ENCODE results near the gene AQR. TPM values are rescaled to one million over a fixed set of nuclear protein-coding genes. Genes with fewer than 3 reads are reported as not detected.

Gene AQR
- total and polyA plus RNA-seq, 11 donors, result 5.3 to 16.0 (median 12.0) TPM

DNA sequence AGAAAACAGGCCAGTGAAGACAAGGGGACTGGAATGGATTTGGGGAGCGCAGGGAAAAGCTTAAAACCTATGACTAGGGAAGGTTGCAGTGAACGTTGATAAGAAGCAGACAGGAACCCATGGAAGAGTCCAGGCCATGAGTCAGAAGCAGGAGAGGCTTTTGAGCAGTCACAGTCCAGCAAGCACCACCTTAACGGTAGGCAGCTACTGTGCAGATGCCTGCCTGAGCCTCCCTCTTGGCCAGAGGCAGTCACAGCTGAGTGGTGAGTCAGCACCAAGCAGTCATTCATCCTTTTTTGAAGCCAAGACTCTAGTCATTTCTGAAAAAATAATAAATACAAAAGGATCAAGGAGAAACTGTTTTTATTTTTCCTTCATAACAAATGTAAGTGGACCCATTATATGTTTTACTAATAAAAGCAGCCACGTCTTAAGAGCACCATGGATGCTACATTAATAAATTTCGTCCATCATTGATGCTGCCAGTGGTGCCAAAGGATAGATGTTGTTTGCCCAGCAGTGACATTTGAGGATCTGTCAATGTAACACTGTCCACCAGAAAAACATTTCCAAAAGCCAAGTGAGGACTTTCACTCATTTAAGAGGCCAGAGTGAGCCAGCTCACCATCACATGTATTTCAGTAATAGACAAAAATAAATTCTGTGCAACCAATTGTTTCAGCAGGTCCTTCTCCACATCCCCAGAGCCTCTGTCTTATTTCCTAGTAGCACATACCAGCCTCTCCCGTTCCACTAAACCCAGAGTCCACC is 132.1 kb downstream of the AQR start:
- no peak overlapping the region for H3K27ac ChIP-seq
- ATAC-seq, result peak in 2 of 4 donors; percentile 69 to 72
- 66 to 73% (median 67%) methylated on average over 6 of the region's 6 CpGs for WGBS, 4 donors

DNA sequence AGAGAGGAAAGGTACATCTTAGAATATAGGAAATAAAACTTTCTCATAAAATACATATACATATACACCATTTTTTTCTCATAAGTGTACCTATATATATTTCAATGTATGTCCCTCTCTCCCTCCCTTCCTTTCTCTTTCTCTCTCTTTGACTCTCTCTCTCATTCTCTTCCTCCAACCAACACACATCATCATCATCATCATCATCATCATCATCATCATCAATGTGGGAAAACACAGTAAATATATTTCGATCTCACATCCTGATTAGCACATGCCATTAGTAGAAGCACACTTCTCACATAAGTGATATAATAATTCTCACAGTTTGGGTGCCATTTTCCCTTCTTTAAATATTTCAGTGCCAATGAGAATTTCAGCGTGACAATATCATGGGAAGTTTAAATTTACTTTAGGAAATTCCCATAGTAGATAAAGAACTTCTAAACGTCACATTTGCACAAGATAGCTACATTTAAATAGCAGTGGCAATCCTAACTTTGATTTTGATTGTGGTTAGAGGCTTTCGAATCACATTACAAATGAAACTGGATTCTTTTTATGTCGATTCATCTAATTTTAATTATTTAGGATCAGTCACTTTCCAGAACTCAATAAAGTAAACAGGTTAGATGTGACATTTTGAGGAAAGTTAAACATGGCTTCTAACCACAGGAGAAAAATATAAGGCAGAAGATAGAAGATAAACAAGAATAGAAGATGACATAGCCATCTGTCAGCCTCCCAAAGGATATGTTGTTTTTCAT is 141.2 kb downstream of the AQR start:
- Histone ChIP-seq H3K4me1 (no peaks in the 10 kb centered on the region), H3K4me3 (no peak overlapping the region), H3K27me3 (no peaks in the 10 kb centered on the region), H3K36me3 (no peaks in the 10 kb centered on the region), H3K27ac (no peak overlapping the region), H3K9me3 (no peaks in the 10 kb centered on the region)
- WGBS, 4 donors, result 71 to 75% (median 74%) methylated on average over 5 of the region's 5 CpGs
- intact Hi-C loops (cut with DNase I), result no loop called here
- DNase-seq (no peak), ATAC-seq (no peak)
- TF ChIP-seq, protein P1, sequence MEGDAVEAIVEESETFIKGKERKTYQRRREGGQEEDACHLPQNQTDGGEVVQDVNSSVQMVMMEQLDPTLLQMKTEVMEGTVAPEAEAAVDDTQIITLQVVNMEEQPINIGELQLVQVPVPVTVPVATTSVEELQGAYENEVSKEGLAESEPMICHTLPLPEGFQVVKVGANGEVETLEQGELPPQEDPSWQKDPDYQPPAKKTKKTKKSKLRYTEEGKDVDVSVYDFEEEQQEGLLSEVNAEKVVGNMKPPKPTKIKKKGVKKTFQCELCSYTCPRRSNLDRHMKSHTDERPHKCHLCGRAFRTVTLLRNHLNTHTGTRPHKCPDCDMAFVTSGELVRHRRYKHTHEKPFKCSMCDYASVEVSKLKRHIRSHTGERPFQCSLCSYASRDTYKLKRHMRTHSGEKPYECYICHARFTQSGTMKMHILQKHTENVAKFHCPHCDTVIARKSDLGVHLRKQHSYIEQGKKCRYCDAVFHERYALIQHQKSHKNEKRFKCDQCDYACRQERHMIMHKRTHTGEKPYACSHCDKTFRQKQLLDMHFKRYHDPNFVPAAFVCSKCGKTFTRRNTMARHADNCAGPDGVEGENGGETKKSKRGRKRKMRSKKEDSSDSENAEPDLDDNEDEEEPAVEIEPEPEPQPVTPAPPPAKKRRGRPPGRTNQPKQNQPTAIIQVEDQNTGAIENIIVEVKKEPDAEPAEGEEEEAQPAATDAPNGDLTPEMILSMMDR (IDR thresholded peaks at IDR 0.05), result no peak
- TF ChIP-seq POLR2A (IDR thresholded peaks at IDR 0.05), result no peak

More for the DNA sequence above, 132.1 kb downstream of the AQR start:
- TF ChIP-seq, protein P1 (IDR thresholded peaks at IDR 0.05), result no peak
- TF ChIP-seq POLR2A (IDR thresholded peaks at IDR 0.05), result no peak
- Histone ChIP-seq H3K27me3 (no peaks in the 10 kb centered on the region), H3K4me1 (peaks cover 0 to 10% (median 0%) of the 10 kb centered on the region in 12 donors), H3K4me3 (no peak overlapping the region), H3K9me3 (peaks cover 0 to 19% (median 3%) of the 10 kb centered on the region in 12 donors), H3K36me3 (no peaks in the 10 kb centered on the region)
- DNase-seq, result peak in 1 of 5 donors; percentile 35
- intact Hi-C loops (cut with DNase I), result no loop called here

DNA sequence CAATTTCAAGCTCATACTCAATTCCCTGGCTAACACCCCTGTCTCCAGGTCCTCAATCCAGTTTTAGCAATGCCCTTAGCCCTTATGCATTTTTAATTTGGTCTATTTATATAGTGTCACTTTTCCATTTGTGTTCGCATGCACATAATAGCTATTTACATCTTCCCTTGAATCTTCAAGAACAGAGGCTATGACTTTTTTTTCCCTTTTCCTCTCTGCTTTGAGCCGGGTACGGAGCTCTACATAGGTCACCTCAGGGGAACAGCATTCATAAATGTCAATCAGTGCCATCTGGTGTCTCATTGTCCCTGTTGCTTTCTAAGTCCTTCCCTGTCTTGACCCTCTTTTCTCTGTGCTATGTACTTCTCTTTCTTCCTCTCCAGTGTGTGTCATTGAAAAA is 147.7 kb downstream of the AQR start:
- DNase-seq (no peak), ATAC-seq (peak in 3 of 4 donors; percentile 42 to 59 (median 53))
- TF ChIP-seq POLR2A (IDR thresholded peaks at IDR 0.05), result no peak
- TF ChIP-seq, protein P1 (IDR thresholded peaks at IDR 0.05), result peak in 1 of 12 donors; percentile 13
- 37 to 47% (median 43%) methylated on average over 3 of the region's 3 CpGs for WGBS, 4 donors
- Histone ChIP-seq H3K27me3 (peaks cover 0 to 3% (median 0%) of the 10 kb centered on the region in 9 donors), H3K4me1 (no peaks in the 10 kb centered on the region), H3K27ac (no peak overlapping the region), H3K4me3 (no peak overlapping the region), H3K9me3 (no peaks in the 10 kb centered on the region), H3K36me3 (no peaks in the 10 kb centered on the region)
- intact Hi-C loops (cut with DNase I), result no loop called here

DNA sequence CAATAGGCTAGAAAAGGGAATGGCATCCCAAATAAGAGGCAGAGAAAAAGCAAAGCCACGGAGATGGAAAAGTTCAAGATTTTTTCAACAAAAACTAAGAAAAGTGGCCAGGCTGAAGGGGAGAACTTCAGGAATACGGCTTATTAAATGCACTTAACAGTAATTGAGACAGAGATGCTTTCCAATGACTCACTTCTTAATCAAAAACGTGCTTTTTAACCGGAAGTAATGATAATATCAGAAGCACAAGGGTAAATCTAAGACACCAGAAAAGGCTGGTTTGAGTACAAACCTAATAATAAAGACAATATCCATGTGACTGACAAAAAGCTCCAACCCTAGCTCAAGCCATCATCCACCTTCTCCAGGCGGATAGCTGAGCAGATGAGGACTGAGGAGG is 149.4 kb downstream of the AQR start:
- intact Hi-C loops (cut with DNase I), result no loop called here
- DNase-seq, result no peak
- WGBS, 4 donors, result 71 to 82% (median 75%) methylated on average over 5 of the region's 5 CpGs

More for the DNA sequence above, 149.4 kb downstream of the AQR start:
- Histone ChIP-seq H3K27me3 (peaks cover 0 to 3% (median 0%) of the 10 kb centered on the region in 9 donors), H3K36me3 (no peaks in the 10 kb centered on the region), H3K4me1 (no peaks in the 10 kb centered on the region), H3K9me3 (no peaks in the 10 kb centered on the region), H3K27ac (no peak overlapping the region), H3K4me3 (no peak overlapping the region)
- no peak for ATAC-seq
- TF ChIP-seq POLR2A (IDR thresholded peaks at IDR 0.05), result no peak
- TF ChIP-seq, protein P1 (IDR thresholded peaks at IDR 0.05), result no peak

All from heart left ventricle (tissue), 16 donors.